GM12865 (cell line): ENCODE results near the gene DCAF8.

Source experiments
- DNase-seq: peaks from one replicate; pipeline ENCODE4 v3.0.0; 2010; ENCODE audit warnings: low read depth
- H3K4me3 ChIP-seq: 2 replicates; pipeline ENCODE4 v1.5.1; 2011; ENCODE audit warnings: mild to moderate bottlenecking, low read depth, low read length, control low read depth
- CTCF ChIP-seq: IDR thresholded peaks from 2 replicates; pipeline ENCODE4 v1.5.1; 2011; ENCODE audit warnings: low read length, control low read depth, low read depth, inconsistent platforms; ENCODE audit not compliant: insufficient read depth; ENCODE audit errors: missing control alignments

The DCAF8 gene

GRCh38 chr1:160167056-160167455, 95.3 kb downstream of the DCAF8 start:
- DNase-seq, result no peak
- no peak overlapping the region for H3K4me3 ChIP-seq
- no peak for TF ChIP-seq CTCF

DNA sequence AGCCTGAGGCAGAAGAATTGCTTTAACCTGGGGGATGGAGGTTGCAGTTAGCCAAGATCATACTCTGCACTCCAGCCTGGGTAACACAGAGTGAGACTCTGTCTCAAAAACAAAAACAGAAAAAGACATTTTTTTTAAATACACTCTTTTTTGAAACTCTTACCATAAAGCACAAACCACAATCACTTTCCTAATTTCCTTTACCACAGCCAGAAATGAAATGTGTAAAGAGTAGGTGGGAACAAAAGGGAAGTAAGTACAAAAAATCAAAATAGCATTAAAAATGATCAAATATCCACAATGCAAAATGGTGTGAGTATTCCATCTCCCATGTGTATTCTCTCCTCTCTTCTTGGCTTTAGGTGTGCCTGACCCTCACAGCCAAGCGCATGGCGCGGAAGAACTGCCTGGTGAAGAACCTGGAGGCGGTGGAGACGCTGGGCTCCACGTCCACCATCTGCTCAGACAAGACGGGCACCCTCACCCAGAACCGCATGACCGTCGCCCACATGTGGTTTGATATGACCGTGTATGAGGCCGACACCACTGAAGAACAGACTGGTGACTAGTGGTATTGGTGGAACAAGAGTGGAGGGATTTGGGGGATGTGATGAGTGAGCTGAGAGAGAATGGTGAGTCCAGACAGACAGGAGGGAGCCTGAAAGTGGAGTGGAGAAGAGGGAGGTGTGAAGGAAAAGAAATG, 96.0 kb downstream of the DCAF8 start:
- no peak overlapping the region for H3K4me3 ChIP-seq
- no peak for DNase-seq
- TF ChIP-seq CTCF, result no peak
